OCI-LY1 (cell line): ENCODE data around the gene PHKB.
"Not testable (repeated sequence)": the region's sequence is repeated elsewhere in the genome, so short reads cannot be mapped to it uniquely, and the experiment has no call there.

Experiments
- H2AFZ ChIP-seq: fragments of 200-600 bp; sonication (generic), shearing (Covaris generic); 2 replicates; pipeline ENCODE4 v1.6.0; 2014; ENCODE audit warnings: antibody characterized with exemption, mild to moderate bottlenecking, low read length
- H3F3A ChIP-seq: fragments of 200-600 bp; sonication (generic), shearing (Covaris generic); 2 replicates; pipeline ENCODE4 v1.6.0; 2014; ENCODE audit warnings: mild to moderate bottlenecking, antibody characterized with exemption, low read length, moderate library complexity; ENCODE audit not compliant: insufficient read depth
- H3K27ac ChIP-seq: fragments of 200-600 bp; sonication (generic); 2 replicates; pipeline ENCODE4 v1.5.1; 2014; ENCODE audit warnings: low read length, mixed run types, mild to moderate bottlenecking, low read depth; ENCODE audit not compliant: poor library complexity, severe bottlenecking
- H3K27me3 ChIP-seq: fragments of 200-600 bp; sonication (generic); 2 replicates; pipeline ENCODE4 v1.6.0; 2014; ENCODE audit warnings: antibody characterized with exemption, mild to moderate bottlenecking, low read length, moderate library complexity; ENCODE audit not compliant: insufficient read depth
- H3K36me3 ChIP-seq: fragments of 200-600 bp; sonication (generic); 2 replicates; pipeline ENCODE4 v1.6.1; 2014; ENCODE audit warnings: mild to moderate bottlenecking, antibody characterized with exemption, low read length, moderate library complexity, mixed read lengths; ENCODE audit not compliant: insufficient read depth
- H3K4me1 ChIP-seq: fragments of 200-600 bp; sonication (generic); 2 replicates; pipeline ENCODE4 v1.5.1; 2014; ENCODE audit warnings: mild to moderate bottlenecking, low read length, moderate library complexity; ENCODE audit not compliant: insufficient read depth, severe bottlenecking
- H3K4me2 ChIP-seq: fragments of 200-600 bp; sonication (generic), shearing (Covaris generic); 2 replicates; pipeline ENCODE4 v1.6.1; 2014; ENCODE audit warnings: low read length
- H3K4me3 ChIP-seq: fragments of 200-600 bp; sonication (generic); 2 replicates; pipeline ENCODE4 v1.5.1; 2014; ENCODE audit warnings: low read length, low read depth, mild to moderate bottlenecking, mixed read lengths; ENCODE audit not compliant: poor library complexity, severe bottlenecking
- H3K79me2 ChIP-seq: fragments of 200-600 bp; shearing (Covaris generic); 2 replicates; pipeline ENCODE4 v1.6.1; 2016; ENCODE audit warnings: mixed run types, low read length, mixed read lengths; ENCODE audit not compliant: insufficient read depth
- H3K9ac ChIP-seq: fragments of 200-600 bp; sonication (generic), shearing (Covaris generic); 2 replicates; pipeline ENCODE4 v1.6.1; 2014; ENCODE audit warnings: mild to moderate bottlenecking, low read length, mixed read lengths
- H3K9me2 ChIP-seq: fragments of 200-600 bp; sonication (generic), shearing (Covaris generic); 2 replicates; pipeline ENCODE4 v1.6.1; 2014; ENCODE audit warnings: low read depth, mild to moderate bottlenecking, low read length, mixed read lengths
- H3K9me3 ChIP-seq: fragments of 200-600 bp; shearing (Covaris generic); 2 replicates; pipeline ENCODE4 v1.6.1; 2014; ENCODE audit warnings: low read length, mixed read lengths
- H4K20me1 ChIP-seq: fragments of 200-600 bp; sonication (generic), shearing (Covaris generic); 2 replicates; pipeline ENCODE4 v1.6.0; 2016; ENCODE audit warnings: mild to moderate bottlenecking, low read length; ENCODE audit not compliant: insufficient read depth
- CTCF ChIP-seq: fragments of 200-600 bp; sonication (generic), shearing (Covaris generic); IDR thresholded peaks from 2 replicates; pipeline ENCODE4 v1.5.1; 2017; ENCODE audit warnings: mild to moderate bottlenecking, antibody characterized with exemption, low read length, moderate library complexity, mixed read lengths
- EZH2 ChIP-seq: fragments of 200-600 bp; sonication (generic), shearing (Covaris generic); IDR thresholded peaks from 2 replicates; pipeline ENCODE4 v1.8.0; 2017; ENCODE audit warnings: borderline replicate concordance, mixed run types, mild to moderate bottlenecking, antibody characterized with exemption, low read length, moderate library complexity, mixed read lengths

PHKB gene

GRCh38 chr16:47672475-47672874 is 211.3 kb downstream of the PHKB start:
- TF ChIP-seq CTCF (no peak), EZH2 (no peak)
- Histone ChIP-seq H3K9ac (no peak overlapping the region), H3K9me3 (no peaks in the 10 kb centered on the region), H3K4me3 (no peak overlapping the region), H3K36me3 (peaks cover 14% of the 10 kb centered on the region), H3F3A (no peaks in the 10 kb centered on the region), H3K4me2 (no peak overlapping the region), H3K79me2 (no peaks in the 10 kb centered on the region), H2AFZ (no peak overlapping the region), H3K27me3 (no peaks in the 10 kb centered on the region), H3K4me1 (no peaks in the 10 kb centered on the region), H3K27ac (no peak overlapping the region), H4K20me1 (no peaks in the 10 kb centered on the region), H3K9me2 (no peaks in the 10 kb centered on the region)

- Histone ChIP-seq H3K36me3 (peaks cover 14% of the 10 kb centered on the region), H3K27me3 (no peaks in the 10 kb centered on the region), H3K9me3 (no peaks in the 10 kb centered on the region), H3F3A (no peaks in the 10 kb centered on the region), H2AFZ (no peak overlapping the region), H3K4me2 (no peak overlapping the region), H3K79me2 (no peaks in the 10 kb centered on the region), H3K27ac (no peak overlapping the region), H4K20me1 (no peaks in the 10 kb centered on the region), H3K4me3 (no peak overlapping the region), H3K4me1 (no peaks in the 10 kb centered on the region), H3K9ac (no peak overlapping the region), H3K9me2 (no peaks in the 10 kb centered on the region)
- TF ChIP-seq CTCF (no peak), EZH2 (no peak)
Measured at GRCh38 chr16:47676635-47677177, 215.6 kb downstream of the PHKB start.

- H3K4me3 ChIP-seq, H4K20me1 ChIP-seq, H3K79me2 ChIP-seq, H2AFZ ChIP-seq, H3K27me3 ChIP-seq, H3K36me3 ChIP-seq, H3K9me3 ChIP-seq, H3F3A ChIP-seq, H3K9me2 ChIP-seq, H3K4me2 ChIP-seq, H3K4me1 ChIP-seq, H3K27ac ChIP-seq, H3K9ac ChIP-seq: not testable (repeated sequence)
Measured at GRCh38 chr16:47681571-47681970, 220.4 kb downstream of the PHKB start.

- Histone ChIP-seq H3K4me3 (no peak overlapping the region), H3K9me2 (no peaks in the 10 kb centered on the region), H4K20me1 (no peaks in the 10 kb centered on the region), H3K36me3 (peaks cover 28% of the 10 kb centered on the region), H3F3A (no peaks in the 10 kb centered on the region), H3K4me1 (no peaks in the 10 kb centered on the region), H3K4me2 (no peak overlapping the region), H2AFZ (no peak overlapping the region), H3K9ac (no peak overlapping the region), H3K9me3 (no peaks in the 10 kb centered on the region), H3K27ac (no peak overlapping the region), H3K79me2 (no peaks in the 10 kb centered on the region), H3K27me3 (no peaks in the 10 kb centered on the region)
- TF ChIP-seq EZH2 (no peak), CTCF (no peak)
Measured at GRCh38 chr16:47687694-47688093, 226.6 kb downstream of the PHKB start.
